Subcutaneous adipose tissue (tissue), 4 donors: ENCODE data around the gene GNB1. TPM values are rescaled to one million over a fixed set of nuclear protein-coding genes. Genes with fewer than 3 reads are reported as not detected.

Experiments used
- total RNA-seq, 4 donors: library from RNA; depleted of rRNA; stranded (reverse); fragments of >200 nt; gene quantifications; one replicate each; pipeline ENCODE4 v1.1.0, GENCODE V29; 2016
- TF ChIP-seq, protein P1 (sequence below): fragments of 450-650 bp; IDR thresholded peaks from one replicate; pipeline ENCODE4 v1.5.1; 2016; ENCODE audit warnings: low read depth, mild to moderate bottlenecking, control low read depth, antibody characterized with exemption, moderate library complexity

The GNB1 gene
- total RNA-seq, 4 donors from 2014 or later: 157 to 173 (median 164) TPM

DNA sequence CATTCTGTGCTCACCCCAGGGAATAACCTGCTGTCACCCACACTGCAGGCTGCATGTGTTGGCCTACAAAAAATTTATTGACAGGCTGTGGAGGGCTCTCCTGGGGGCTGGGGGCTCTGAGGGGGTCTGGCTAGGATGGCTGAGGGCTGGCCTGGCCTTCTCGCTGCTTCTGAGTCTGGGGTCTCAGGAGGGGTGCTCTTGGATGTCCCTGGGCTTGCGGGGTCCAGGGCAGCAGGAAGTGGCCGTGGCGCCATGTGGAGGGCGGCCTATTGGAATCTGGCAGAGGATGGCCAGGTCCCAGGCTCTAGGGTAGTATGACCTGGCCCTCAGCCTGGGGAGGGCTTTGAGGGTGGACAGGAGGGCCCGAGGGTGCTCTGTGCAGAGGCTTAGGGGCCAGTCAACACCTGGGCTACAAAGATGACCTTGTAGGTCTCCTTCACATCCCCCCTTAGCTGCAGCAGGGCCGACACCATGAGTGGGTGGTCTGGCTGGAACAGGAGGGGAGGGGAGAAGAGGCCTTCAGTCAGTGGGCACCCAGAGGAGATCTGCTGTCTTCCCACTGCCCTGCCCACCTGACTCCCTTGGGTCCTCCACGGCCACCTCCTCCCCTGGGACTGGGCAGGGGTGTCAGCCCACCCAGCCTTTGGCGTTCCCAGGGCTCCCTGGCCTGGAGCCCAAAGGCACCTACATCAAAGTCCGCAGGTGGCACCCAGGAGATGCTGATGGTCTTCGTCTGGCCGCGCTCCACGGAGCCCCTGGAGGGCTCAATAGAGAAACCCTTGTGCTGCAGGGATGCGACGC is 31.2 kb upstream of the GNB1 start:
- TF ChIP-seq, protein P1, sequence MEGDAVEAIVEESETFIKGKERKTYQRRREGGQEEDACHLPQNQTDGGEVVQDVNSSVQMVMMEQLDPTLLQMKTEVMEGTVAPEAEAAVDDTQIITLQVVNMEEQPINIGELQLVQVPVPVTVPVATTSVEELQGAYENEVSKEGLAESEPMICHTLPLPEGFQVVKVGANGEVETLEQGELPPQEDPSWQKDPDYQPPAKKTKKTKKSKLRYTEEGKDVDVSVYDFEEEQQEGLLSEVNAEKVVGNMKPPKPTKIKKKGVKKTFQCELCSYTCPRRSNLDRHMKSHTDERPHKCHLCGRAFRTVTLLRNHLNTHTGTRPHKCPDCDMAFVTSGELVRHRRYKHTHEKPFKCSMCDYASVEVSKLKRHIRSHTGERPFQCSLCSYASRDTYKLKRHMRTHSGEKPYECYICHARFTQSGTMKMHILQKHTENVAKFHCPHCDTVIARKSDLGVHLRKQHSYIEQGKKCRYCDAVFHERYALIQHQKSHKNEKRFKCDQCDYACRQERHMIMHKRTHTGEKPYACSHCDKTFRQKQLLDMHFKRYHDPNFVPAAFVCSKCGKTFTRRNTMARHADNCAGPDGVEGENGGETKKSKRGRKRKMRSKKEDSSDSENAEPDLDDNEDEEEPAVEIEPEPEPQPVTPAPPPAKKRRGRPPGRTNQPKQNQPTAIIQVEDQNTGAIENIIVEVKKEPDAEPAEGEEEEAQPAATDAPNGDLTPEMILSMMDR: no peak

DNA sequence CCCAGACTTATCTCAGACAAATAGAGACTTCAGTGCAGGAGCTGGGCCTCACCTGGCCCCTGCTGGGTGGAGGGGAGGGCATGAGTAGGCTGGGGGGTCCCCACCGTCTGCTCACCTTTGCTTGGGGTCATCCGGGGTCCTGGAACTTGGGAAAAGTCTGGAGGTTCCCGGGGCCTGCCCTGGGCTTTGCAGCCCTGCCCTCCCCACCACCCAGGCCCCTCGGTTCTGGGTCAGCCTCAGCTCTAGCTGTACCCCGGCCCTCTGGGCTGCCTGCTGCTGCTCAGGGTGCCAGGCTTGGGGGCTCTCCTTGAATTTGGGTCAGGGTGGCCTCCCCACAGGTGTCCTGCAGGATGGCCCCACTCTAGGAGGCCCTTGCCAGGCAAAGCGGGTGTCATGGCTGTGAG is 30.6 kb upstream of the GNB1 start:
- TF ChIP-seq, protein P1: no peak

DNA sequence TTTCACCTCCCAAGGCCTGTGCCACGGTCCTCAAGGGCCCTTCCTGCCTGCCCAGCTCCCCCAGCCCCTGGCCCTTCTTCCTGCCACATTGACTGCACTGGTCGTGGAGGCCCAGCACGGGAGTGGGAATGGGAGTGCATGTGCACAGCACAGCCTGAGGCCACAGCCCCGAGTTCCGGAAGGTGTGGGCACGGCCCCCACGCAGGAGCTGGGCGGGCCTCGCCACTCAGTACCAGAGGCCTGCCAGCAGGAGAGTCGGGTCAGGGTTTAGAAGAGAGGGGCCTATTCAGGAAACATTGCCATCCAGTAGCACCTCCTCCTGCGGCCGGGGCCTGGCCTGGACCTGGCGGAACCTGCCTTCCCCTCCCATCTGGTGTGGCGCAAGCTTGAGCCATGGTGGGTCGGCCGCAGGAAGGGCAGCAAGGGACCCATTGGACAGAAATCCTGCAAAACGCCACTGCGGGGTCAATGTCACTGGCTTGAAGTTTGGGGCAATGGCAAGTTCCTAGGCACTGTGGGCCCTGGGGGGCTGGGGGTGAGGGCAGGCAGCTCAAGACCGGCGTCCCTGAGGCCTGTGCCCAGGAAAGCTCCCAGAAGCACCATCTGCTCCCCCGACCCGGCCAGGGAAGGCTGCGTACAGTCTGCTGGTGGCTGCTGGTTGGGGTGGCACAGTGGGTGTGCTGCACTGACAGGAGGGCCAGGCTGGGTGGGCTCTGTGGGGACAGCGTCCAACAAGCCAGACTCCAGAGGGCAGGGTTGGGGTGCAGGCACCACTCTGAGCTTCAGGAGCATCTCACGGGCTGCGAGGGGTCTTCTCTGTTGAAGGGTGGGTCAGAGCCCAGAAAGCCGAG is 29.9 kb upstream of the GNB1 start:
- TF ChIP-seq, protein P1: no peak

DNA sequence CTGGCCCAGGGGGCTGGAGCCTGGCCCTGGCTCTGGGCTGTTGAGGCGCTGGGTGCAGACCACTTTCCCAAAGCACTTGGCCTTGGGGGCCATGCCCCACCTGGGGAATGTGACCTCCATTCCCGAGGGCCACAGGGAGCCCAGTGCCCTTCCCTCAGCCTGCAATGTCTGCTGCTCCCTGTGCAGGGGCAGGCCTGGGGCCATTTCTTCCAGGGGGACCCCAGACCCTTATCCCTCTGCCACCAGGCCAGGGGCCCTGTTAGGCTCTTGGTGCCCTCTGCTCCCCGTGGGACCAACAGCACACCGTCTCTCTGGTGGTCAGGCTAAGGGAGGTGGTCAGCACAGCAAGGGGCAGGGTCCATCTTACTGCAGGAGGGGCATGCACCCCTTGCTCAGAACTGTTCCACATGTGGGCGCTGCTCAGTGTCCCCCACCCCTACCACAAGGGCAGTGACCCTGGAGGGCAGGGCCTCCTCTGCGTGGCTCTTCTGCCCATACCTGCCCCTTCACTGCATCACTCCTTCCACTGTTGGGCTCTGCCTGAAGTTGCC is 29.2 kb upstream of the GNB1 start:
- TF ChIP-seq, protein P1: no peak

DNA sequence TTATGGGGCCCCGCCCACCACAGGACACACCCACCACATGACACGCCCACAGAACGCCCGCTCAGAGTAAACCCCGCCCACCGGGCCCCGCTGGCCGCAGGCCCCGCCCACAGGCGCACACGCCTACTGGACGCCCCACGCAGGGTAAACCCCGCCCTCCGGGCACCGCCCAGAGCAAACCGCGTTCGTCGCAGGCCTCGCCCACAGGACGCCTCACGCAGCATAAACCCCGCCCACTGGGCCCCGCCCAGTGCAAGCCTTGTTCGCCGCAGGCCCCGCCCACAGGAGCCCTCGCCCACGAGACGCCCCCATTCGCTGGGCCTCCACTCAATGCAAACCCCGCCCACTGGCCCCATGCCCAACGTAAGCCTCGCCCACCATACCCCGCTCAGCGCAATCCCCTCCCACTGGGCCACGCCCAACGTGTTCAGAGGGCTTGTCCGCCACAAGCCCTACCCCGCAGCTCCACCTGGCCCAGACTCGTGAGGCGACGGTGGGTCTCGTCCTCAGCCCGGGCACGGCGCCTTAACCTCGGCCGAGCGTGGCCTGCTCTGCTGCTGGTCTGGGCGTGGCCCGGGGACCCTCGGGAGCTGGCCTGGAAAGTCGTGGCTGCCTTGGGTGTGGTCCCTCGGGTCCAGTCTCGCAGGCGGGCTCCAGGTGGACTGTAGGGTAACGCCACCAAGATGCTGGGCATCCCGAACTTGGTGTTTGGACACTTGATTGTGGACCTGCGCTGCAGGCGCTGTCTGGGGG is 28.6 kb upstream of the GNB1 start:
- TF ChIP-seq, protein P1: no peak

DNA sequence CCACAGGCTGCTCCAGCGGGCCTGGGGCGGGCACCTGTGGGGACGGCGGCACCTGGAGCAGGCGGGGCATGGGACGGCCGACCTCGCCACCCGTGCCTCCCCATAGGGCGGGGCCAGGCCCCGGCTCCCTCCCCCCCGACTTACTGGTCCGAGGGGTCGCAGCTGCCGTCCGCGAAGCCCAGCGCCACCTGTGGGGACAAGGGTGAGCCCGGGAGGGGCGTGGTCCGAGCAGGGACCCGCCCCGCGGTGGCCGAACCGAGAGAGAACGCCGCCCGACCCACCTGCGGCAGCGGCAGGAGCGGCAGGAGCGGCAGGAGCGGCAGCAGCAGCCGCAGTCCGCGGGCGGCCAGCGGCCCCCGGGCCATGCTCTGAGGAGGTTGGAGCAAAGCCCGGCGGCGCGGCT is 28.0 kb upstream of the GNB1 start, which contains the start of gene TMEM52:
TMEM52 (minus strand) TSS at position 379 of the 403 bp plus-strand sequence; CDS start at position 365, 14 bp downstream.
- TF ChIP-seq, protein P1: no peak
